Calu3 (cell line): Measurements from ENCODE around the gene CDADC1. TPM values are rescaled to one million over a fixed set of nuclear protein-coding genes. Genes with fewer than 3 reads are reported as not detected.

Experiments
- BruUV-seq: library from RNA; stranded (reverse); fragments of 400-500 nt; replicated peaks from 2 replicates; lab custom pipeline; 2021; lab: Mats Ljungman, UMichigan
- CTCF ChIA-PET: fragments of 300-600 bp; sonication (Branson Sonifier 250); formaldehyde crosslinking; loops from one replicate; lab custom pipeline; 2022; ENCODE audit warnings: antibody characterized with exemption; lab: Charles Lee
- DNase-seq: peaks from one replicate; pipeline ENCODE4 v3.0.0; 2022
- H3K27ac Mint-ChIP-seq: one replicate; pipeline ENCODE4 v1.8.0; 2022; ENCODE audit warnings: mixed read lengths; ENCODE audit not compliant: unreplicated experiment
- H3K27me3 Mint-ChIP-seq: one replicate; pipeline ENCODE4 v1.8.0; 2022; ENCODE audit warnings: mixed read lengths; ENCODE audit not compliant: unreplicated experiment
- H3K36me3 Mint-ChIP-seq: one replicate; pipeline ENCODE4 v1.8.0; 2022; ENCODE audit warnings: mild to moderate bottlenecking, moderate library complexity, mixed read lengths; ENCODE audit not compliant: insufficient read depth, unreplicated experiment
- H3K4me1 Mint-ChIP-seq: one replicate; pipeline ENCODE4 v1.8.0; 2022; ENCODE audit warnings: mild to moderate bottlenecking, low read depth, mixed read lengths; ENCODE audit not compliant: unreplicated experiment
- H3K4me3 Mint-ChIP-seq: one replicate; pipeline ENCODE4 v1.8.0; 2022; ENCODE audit warnings: mild to moderate bottlenecking, low read depth, moderate library complexity, mixed read lengths; ENCODE audit not compliant: unreplicated experiment
- H3K9me3 Mint-ChIP-seq: one replicate; pipeline ENCODE4 v1.8.0; 2022; ENCODE audit warnings: low read depth, mixed read lengths; ENCODE audit not compliant: unreplicated experiment
- CTCF ChIP-seq: fragments of 200-600 bp; IDR thresholded peaks from one replicate; pipeline ENCODE4 v1.8.0; 2022; ENCODE audit warnings: antibody characterized with exemption; ENCODE audit not compliant: unreplicated experiment
- intact Hi-C: fragments of 100-400 bp; cut with micrococcal nuclease; formaldehyde crosslinking; loops from one replicate; pipeline ENCODE4 v1.10.0; 2022; ENCODE audit not compliant: unreplicated experiment
- total RNA-seq: library from RNA; stranded (reverse); gene quantifications from 2 replicates; pipeline ENCODE4 v1.2.3, GENCODE V29; 2022

Gene CDADC1
- total RNA-seq, 1 experiment from 2014 or later, result 6.4 TPM

- intact Hi-C loops, result no loop called here
- Mint-ChIP-seq H3K4me1 (no peaks in the 10 kb centered on the region), H3K27me3 (no peaks in the 10 kb centered on the region), H3K4me3 (no peak overlapping the region), H3K27ac (no peak overlapping the region), H3K36me3 (no peaks in the 10 kb centered on the region), H3K9me3 (no peaks in the 10 kb centered on the region)
- TF ChIP-seq CTCF, result no peak
- CTCF ChIA-PET, result no interaction called here
- no peak for DNase-seq
- BruUV-seq, result no TSS peak
Measured at GRCh38 chr13:49341517-49341916, 93.8 kb downstream of the CDADC1 start.

GRCh38 chr13:49341941-49342340, 94.2 kb downstream of the CDADC1 start:
- CTCF ChIA-PET, result no interaction called here
- DNase-seq, result no peak
- intact Hi-C loops, result no loop called here

GRCh38 chr13:49342454-49342853, 94.7 kb downstream of the CDADC1 start:
- Mint-ChIP-seq H3K36me3 (no peaks in the 10 kb centered on the region), H3K27ac (no peak overlapping the region), H3K9me3 (no peaks in the 10 kb centered on the region), H3K4me3 (no peak overlapping the region), H3K27me3 (no peaks in the 10 kb centered on the region), H3K4me1 (no peaks in the 10 kb centered on the region)
- TF ChIP-seq CTCF, result no peak
- CTCF ChIA-PET, result interaction anchor here (0.6 kb wide), 1 partner anchor 23 kb away, joined by 6 read pairs; no protein-coding TSS in a partner anchor
- no peak for DNase-seq
- no TSS peak for BruUV-seq
- intact Hi-C loops, result no loop called here

More at GRCh38 chr13:49341941-49342340, 94.2 kb downstream of the CDADC1 start:
- no peaks in the 10 kb centered on the region for H3K4me1 Mint-ChIP-seq
- no peaks in the 10 kb centered on the region for H3K36me3 Mint-ChIP-seq
- no peak overlapping the region for H3K27ac Mint-ChIP-seq
- no peak for TF ChIP-seq CTCF
- H3K4me3 Mint-ChIP-seq, result no peak overlapping the region
- H3K27me3 Mint-ChIP-seq, result no peaks in the 10 kb centered on the region
- BruUV-seq, result no TSS peak
- no peaks in the 10 kb centered on the region for H3K9me3 Mint-ChIP-seq

Other genes starting within 250 kb of the CDADC1 start
- gene MLNR, start 27.6 kb upstream of the CDADC1 start, total RNA-seq, result 0.28 and 0.71 TPM in 2 replicates
- gene CAB39L, start 196.1 kb downstream of the CDADC1 start, total RNA-seq, result 3.2 and 4.5 TPM in 2 replicates
- 4.9 and 6.0 TPM in 2 replicates for gene SETDB2, start 196.3 kb downstream of the CDADC1 start, total RNA-seq
- gene PHF11, start 248.0 kb downstream of the CDADC1 start, total RNA-seq, result 24.0 and 28.8 TPM in 2 replicates